Keratinocyte (primary cell): ENCODE results near the gene ZNF462.

Experiments used
- CTCF ChIP-seq, 3 experiments: IDR thresholded peaks in 1 of 3; conservative IDR thresholded peaks in 1 of 3; optimal IDR thresholded peaks in 1 of 3; 2 replicates in 2 of 3; 3 replicates in 1 of 3; pipeline versions ENCODE3 to v1.5.1; 2011; ENCODE audit warnings: low read length in 3 of 3, mild to moderate bottlenecking in 3 of 3, moderate library complexity in 2 of 3, control low read depth in 1 of 3, inconsistent platforms in 1 of 3; ENCODE audit not compliant: insufficient read depth in 2 of 3; ENCODE audit errors: extremely low read depth in 1 of 3
- EZH2 ChIP-seq: IDR thresholded peaks from one replicate; pipeline ENCODE4 v1.6.1; 2012; ENCODE audit warnings: inconsistent platforms, mild to moderate bottlenecking, low read length, moderate library complexity

- TF ChIP-seq CTCF (optimal IDR thresholded peaks at IDR 0.05 in 1 of 3, IDR thresholded peaks at IDR 0.05 in 1 of 3, conservative IDR thresholded peaks at IDR 0.05 in 1 of 3; ENCODE audit: extremely low read depth in 1 of 3, insufficient read depth in 2 of 3, low read length in 3 of 3) (no peak), EZH2 (no peak)
Measured at GRCh38 chr9:106880863-106881262, 17.9 kb downstream of the ZNF462 start.
